PFSK-1 (cell line): ENCODE data around the gene RAX2.

ENCODE experiments used
- FOXP2 ChIP-seq: optimal IDR thresholded peaks from 2 replicates; pipeline ENCODE3; 2011; ENCODE audit warnings: borderline replicate concordance, control low read depth, inconsistent platforms; ENCODE audit not compliant: insufficient read depth; ENCODE audit errors: extremely low read length, extremely low read depth
- POLR2AphosphoS5 ChIP-seq: IDR thresholded peaks from 2 replicates; pipeline ENCODE4 v1.6.1; 2012; ENCODE audit warnings: low read depth, mild to moderate bottlenecking, control low read depth, low read length, moderate library complexity
- SIN3A ChIP-seq: IDR thresholded peaks from 2 replicates; pipeline ENCODE4 v1.6.1; 2012; ENCODE audit warnings: mild to moderate bottlenecking, low read length, moderate library complexity, borderline replicate concordance; ENCODE audit not compliant: insufficient read depth
- TAF1 ChIP-seq: IDR thresholded peaks from 2 replicates; pipeline ENCODE4 v1.6.1; 2012; ENCODE audit warnings: low read length, control low read depth, borderline replicate concordance; ENCODE audit not compliant: insufficient read depth
- TF ChIP-seq, protein P1 (sequence below), 2 experiments: IDR thresholded peaks; 2 replicates each; pipeline versions ENCODE4 v1.6.1 to v1.8.0; 2011 to 2012; ENCODE audit warnings: low read depth in 2 of 2, low read length in 2 of 2, control low read depth in 1 of 2, inconsistent platforms in 1 of 2, mild to moderate bottlenecking in 1 of 2, moderate library complexity in 1 of 2; ENCODE audit not compliant: insufficient read depth in 1 of 2

Gene RAX2

GRCh38 chr19:3800996-3801395 is 29.0 kb upstream of the RAX2 start:
- TF ChIP-seq, protein P1, sequence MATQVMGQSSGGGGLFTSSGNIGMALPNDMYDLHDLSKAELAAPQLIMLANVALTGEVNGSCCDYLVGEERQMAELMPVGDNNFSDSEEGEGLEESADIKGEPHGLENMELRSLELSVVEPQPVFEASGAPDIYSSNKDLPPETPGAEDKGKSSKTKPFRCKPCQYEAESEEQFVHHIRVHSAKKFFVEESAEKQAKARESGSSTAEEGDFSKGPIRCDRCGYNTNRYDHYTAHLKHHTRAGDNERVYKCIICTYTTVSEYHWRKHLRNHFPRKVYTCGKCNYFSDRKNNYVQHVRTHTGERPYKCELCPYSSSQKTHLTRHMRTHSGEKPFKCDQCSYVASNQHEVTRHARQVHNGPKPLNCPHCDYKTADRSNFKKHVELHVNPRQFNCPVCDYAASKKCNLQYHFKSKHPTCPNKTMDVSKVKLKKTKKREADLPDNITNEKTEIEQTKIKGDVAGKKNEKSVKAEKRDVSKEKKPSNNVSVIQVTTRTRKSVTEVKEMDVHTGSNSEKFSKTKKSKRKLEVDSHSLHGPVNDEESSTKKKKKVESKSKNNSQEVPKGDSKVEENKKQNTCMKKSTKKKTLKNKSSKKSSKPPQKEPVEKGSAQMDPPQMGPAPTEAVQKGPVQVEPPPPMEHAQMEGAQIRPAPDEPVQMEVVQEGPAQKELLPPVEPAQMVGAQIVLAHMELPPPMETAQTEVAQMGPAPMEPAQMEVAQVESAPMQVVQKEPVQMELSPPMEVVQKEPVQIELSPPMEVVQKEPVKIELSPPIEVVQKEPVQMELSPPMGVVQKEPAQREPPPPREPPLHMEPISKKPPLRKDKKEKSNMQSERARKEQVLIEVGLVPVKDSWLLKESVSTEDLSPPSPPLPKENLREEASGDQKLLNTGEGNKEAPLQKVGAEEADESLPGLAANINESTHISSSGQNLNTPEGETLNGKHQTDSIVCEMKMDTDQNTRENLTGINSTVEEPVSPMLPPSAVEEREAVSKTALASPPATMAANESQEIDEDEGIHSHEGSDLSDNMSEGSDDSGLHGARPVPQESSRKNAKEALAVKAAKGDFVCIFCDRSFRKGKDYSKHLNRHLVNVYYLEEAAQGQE (IDR thresholded peaks at IDR 0.05; ENCODE audit: insufficient read depth in 1 of 2, low read depth in 2 of 2, low read length in 2 of 2) = no peak
- no peak for TF ChIP-seq FOXP2
- no peak for TF ChIP-seq SIN3A
- no peak for TF ChIP-seq POLR2AphosphoS5
- TF ChIP-seq TAF1 = no peak

GRCh38 chr19:3798137-3798536 is 26.1 kb upstream of the RAX2 start:
- TF ChIP-seq, protein P1 (IDR thresholded peaks at IDR 0.05; ENCODE audit: insufficient read depth in 1 of 2, low read depth in 2 of 2, low read length in 2 of 2) = no peak
- TF ChIP-seq FOXP2 = no peak
- no peak for TF ChIP-seq POLR2AphosphoS5
- no peak for TF ChIP-seq TAF1
- TF ChIP-seq SIN3A = no peak

GRCh38 chr19:3796358-3796757 is 24.3 kb upstream of the RAX2 start:
- TF ChIP-seq SIN3A (no peak), TAF1 (no peak), FOXP2 (no peak), POLR2AphosphoS5 (no peak)
- TF ChIP-seq, protein P1 (IDR thresholded peaks at IDR 0.05; ENCODE audit: insufficient read depth in 1 of 2, low read depth in 2 of 2, low read length in 2 of 2) = no peak

GRCh38 chr19:3793799-3794198 is 21.8 kb upstream of the RAX2 start:
- TF ChIP-seq, protein P1 (IDR thresholded peaks at IDR 0.05; ENCODE audit: insufficient read depth in 1 of 2, low read depth in 2 of 2, low read length in 2 of 2) = no peak
- TF ChIP-seq FOXP2 (no peak), POLR2AphosphoS5 (no peak), SIN3A (no peak), TAF1 (no peak)

GRCh38 chr19:3792114-3792513 is 20.1 kb upstream of the RAX2 start:
- TF ChIP-seq POLR2AphosphoS5 (no peak), FOXP2 (no peak), SIN3A (no peak), TAF1 (no peak)
- TF ChIP-seq, protein P1 (IDR thresholded peaks at IDR 0.05; ENCODE audit: insufficient read depth in 1 of 2, low read depth in 2 of 2, low read length in 2 of 2) = no peak
